ENCODE data around the gene ATP6V0E2.
"Not testable (repeated sequence)": the region's sequence is repeated elsewhere in the genome, so short reads cannot be mapped to it uniquely, and the experiment has no call there.

Gene ATP6V0E2

GRCh38 chr7:149883452-149883861 lies 9.7 kb downstream of the ATP6V0E2 start:
- DNase-seq = peak; percentile 77
- H3K4me1 Mint-ChIP-seq = peaks cover 14% of the 10 kb centered on the region
- H3K27ac Mint-ChIP-seq = peak overlapping the region; percentile 50
- H3K4me3 Mint-ChIP-seq = no peak overlapping the region
- CTCF ChIA-PET = interaction anchor here (0.9 to 3.9 kb wide), 10 partner anchors 8 to 389 kb away, joined by 3 to 31 read pairs (median 9); no protein-coding TSS in a partner anchor
- H3K27me3 Mint-ChIP-seq = no peaks in the 10 kb centered on the region
- no peaks in the 10 kb centered on the region for H3K9me3 Mint-ChIP-seq
- peaks cover 14% of the 10 kb centered on the region for H3K36me3 Mint-ChIP-seq

DNA sequence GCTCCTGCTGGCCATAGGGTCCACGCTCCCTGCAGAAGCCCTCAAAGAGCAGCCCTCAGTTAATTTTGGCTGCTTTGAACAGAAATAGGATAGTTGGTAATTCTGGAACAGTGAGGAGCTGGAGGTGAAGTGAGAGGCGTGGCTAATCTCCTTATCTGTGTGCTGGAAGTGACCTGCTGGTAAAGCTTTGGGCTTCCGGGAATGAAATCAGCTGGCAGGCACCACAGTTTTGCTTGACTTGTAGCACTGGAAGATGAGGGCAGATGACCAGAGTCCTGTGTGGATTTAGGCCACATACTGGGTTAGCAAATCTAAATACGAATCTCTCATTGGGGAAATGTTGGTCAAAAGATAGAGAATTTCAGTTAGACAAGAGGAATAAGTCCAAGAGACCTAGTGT lies 10.2 kb downstream of the ATP6V0E2 start:
- H3K27me3 Mint-ChIP-seq = no peaks in the 10 kb centered on the region
- CTCF ChIA-PET = interaction anchor here (0.9 to 3.9 kb wide), 10 partner anchors 9 to 388 kb away, joined by 3 to 31 read pairs (median 8); no protein-coding TSS in a partner anchor
- no peak overlapping the region for H3K27ac Mint-ChIP-seq
- H3K4me1 Mint-ChIP-seq = peaks cover 14% of the 10 kb centered on the region
- DNase-seq = no peak
- H3K9me3 Mint-ChIP-seq = no peaks in the 10 kb centered on the region
- no peak overlapping the region for H3K4me3 Mint-ChIP-seq
- H3K36me3 Mint-ChIP-seq = peaks cover 12% of the 10 kb centered on the region

DNA sequence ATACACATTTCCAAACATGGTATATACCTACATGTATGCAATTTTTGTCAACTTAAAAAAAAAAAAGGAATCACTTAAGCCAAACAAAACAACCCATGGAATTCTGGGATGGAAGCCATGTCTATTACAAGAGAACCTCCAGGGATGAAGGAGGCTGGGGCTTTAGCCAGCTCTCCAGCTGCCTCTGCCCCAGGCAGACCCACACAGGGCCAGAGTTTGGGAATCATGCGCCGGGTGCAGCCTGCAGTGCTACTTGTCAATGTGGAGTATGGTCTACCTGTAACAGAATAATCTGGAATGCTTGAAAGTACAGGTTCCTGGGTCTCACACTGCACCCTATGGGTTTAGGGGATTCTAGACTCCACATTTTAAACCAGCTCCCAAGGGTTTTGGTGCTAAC lies 10.8 kb downstream of the ATP6V0E2 start:
- Mint-ChIP-seq H3K9me3 (no peaks in the 10 kb centered on the region), H3K27me3 (no peaks in the 10 kb centered on the region), H3K4me1 (peaks cover 14% of the 10 kb centered on the region), H3K36me3 (peaks cover 12% of the 10 kb centered on the region), H3K27ac (no peak overlapping the region), H3K4me3 (no peak overlapping the region)
- CTCF ChIA-PET = interaction anchor here (0.9 to 3.9 kb wide), 8 partner anchors 10 to 388 kb away, joined by 3 to 31 read pairs (median 4); no protein-coding TSS in a partner anchor
- no peak for DNase-seq

GRCh38 chr7:149885191-149886017 lies 11.6 kb downstream of the ATP6V0E2 start:
- no peak overlapping the region for H3K27ac Mint-ChIP-seq
- H3K9me3 Mint-ChIP-seq = no peaks in the 10 kb centered on the region
- peaks cover 14% of the 10 kb centered on the region for H3K4me1 Mint-ChIP-seq
- CTCF ChIA-PET = interaction anchor here (1.2 to 3.9 kb wide), 3 partner anchors 15 to 160 kb away, joined by 3 to 31 read pairs (median 9); no protein-coding TSS in a partner anchor
- no peak overlapping the region for H3K4me3 Mint-ChIP-seq
- peaks cover 11% of the 10 kb centered on the region for H3K36me3 Mint-ChIP-seq
- H3K27me3 Mint-ChIP-seq = no peaks in the 10 kb centered on the region
- DNase-seq = no peak

GRCh38 chr7:149886018-149886415 lies 12.2 kb downstream of the ATP6V0E2 start:
- DNase-seq = no peak
- peaks cover 14% of the 10 kb centered on the region for H3K4me1 Mint-ChIP-seq
- no peak overlapping the region for H3K27ac Mint-ChIP-seq
- H3K4me3 Mint-ChIP-seq = no peak overlapping the region
- CTCF ChIA-PET = interaction anchor here (1.2 to 3.9 kb wide), 2 partner anchors 16 to 73 kb away, joined by 3 to 31 read pairs; no protein-coding TSS in a partner anchor
- no peaks in the 10 kb centered on the region for H3K9me3 Mint-ChIP-seq
- H3K27me3 Mint-ChIP-seq = no peaks in the 10 kb centered on the region
- peaks cover 11% of the 10 kb centered on the region for H3K36me3 Mint-ChIP-seq

- H3K9me3 Mint-ChIP-seq = no peaks in the 10 kb centered on the region
- no peak for DNase-seq
- no peak overlapping the region for H3K27ac Mint-ChIP-seq
- no peaks in the 10 kb centered on the region for H3K27me3 Mint-ChIP-seq
- CTCF ChIA-PET = no interaction called here
- H3K36me3 Mint-ChIP-seq = peaks cover 9% of the 10 kb centered on the region
- no peak overlapping the region for H3K4me3 Mint-ChIP-seq
- peaks cover 14% of the 10 kb centered on the region for H3K4me1 Mint-ChIP-seq
Measured at GRCh38 chr7:149887311-149887710, 13.5 kb downstream of the ATP6V0E2 start.

DNA sequence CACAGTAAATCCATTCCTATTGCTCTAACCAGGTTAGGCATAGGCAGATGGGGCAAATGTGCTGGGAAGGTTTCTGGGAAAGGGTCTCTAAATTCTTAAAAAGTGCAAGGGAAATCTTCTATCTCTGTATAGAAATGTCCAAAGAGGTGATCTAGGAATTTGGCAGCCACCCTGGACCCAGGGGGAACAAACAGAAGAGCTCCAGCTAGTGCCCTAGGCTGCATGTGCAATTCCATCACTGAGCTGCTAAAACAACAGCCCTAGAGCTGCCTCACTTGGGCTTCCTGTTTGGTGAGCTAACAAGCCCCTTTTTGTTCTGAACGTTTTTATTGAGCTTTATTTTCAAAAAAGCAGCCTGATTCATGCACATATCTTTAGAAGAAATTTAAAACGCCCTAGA lies 16.9 kb downstream of the ATP6V0E2 start:
- H3K4me3 Mint-ChIP-seq, H3K9me3 Mint-ChIP-seq, H3K36me3 Mint-ChIP-seq, H3K27ac Mint-ChIP-seq, H3K27me3 Mint-ChIP-seq, H3K4me1 Mint-ChIP-seq, DNase-seq, CTCF ChIA-PET: not testable (repeated sequence)

DNA sequence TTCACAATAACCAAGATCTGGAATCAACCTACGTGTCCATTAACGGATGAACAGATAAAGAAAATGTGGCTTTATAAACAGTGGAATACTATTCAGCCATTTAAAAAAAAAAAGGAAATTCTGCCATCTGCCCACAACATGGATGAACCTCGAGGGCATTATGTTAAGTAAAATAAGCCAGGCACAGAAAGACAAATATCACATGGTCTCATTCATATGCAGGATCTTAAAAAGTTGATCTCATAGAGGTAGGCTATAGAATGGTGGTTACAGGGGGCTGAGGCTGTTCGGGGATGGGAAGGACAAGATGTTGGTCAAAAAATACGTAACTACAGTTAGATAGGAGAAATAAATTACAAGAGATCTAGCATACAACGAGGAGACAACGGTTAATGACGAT lies 21.2 kb downstream of the ATP6V0E2 start:
- H3K9me3 Mint-ChIP-seq, DNase-seq, H3K4me1 Mint-ChIP-seq, H3K4me3 Mint-ChIP-seq, CTCF ChIA-PET, H3K27me3 Mint-ChIP-seq, H3K27ac Mint-ChIP-seq, H3K36me3 Mint-ChIP-seq: not testable (repeated sequence)

DNA sequence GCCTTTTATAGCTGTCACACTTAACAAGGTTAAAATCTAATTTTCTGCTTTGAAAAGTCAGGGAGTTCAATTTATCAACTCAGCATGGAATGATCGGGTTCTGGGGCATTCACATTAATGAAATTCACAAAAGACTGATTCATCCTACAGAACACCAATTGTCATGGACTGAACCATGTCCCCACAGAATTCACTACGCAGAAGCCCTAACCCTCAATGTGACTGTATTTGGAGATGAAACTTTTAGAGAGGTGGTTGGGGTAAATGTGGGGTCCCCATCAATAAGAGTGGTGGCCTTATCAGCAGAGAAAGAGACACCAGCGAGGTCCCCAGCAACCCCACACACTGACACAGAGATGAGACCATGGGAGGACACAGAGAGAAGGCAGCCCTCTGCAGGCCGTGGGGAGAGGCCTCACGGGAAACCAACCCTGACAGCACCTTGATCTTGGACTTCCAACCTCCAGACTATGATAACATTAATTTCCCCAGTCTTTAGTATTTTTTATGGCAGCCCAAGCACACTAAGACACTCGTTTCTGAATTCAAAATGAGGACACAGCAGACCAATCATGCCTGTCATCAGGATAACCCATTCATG lies 34.1 kb downstream of the ATP6V0E2 start:
- H3K4me1 Mint-ChIP-seq, H3K27ac Mint-ChIP-seq, DNase-seq, H3K9me3 Mint-ChIP-seq, H3K27me3 Mint-ChIP-seq, H3K4me3 Mint-ChIP-seq, CTCF ChIA-PET, H3K36me3 Mint-ChIP-seq: not testable (repeated sequence)

GRCh38 chr7:149910219-149910618 lies 36.5 kb downstream of the ATP6V0E2 start:
- H3K4me3 Mint-ChIP-seq, CTCF ChIA-PET, H3K27ac Mint-ChIP-seq, H3K9me3 Mint-ChIP-seq, H3K36me3 Mint-ChIP-seq, H3K4me1 Mint-ChIP-seq, H3K27me3 Mint-ChIP-seq, DNase-seq: not testable (repeated sequence)

GRCh38 chr7:149912126-149912525 lies 38.4 kb downstream of the ATP6V0E2 start:
- CTCF ChIA-PET, H3K27me3 Mint-ChIP-seq, H3K4me3 Mint-ChIP-seq, H3K9me3 Mint-ChIP-seq, DNase-seq, H3K4me1 Mint-ChIP-seq, H3K27ac Mint-ChIP-seq, H3K36me3 Mint-ChIP-seq: not testable (repeated sequence)

- H3K36me3 Mint-ChIP-seq, H3K9me3 Mint-ChIP-seq, H3K4me3 Mint-ChIP-seq, H3K27me3 Mint-ChIP-seq, H3K4me1 Mint-ChIP-seq, DNase-seq, H3K27ac Mint-ChIP-seq, CTCF ChIA-PET: not testable (repeated sequence)
Measured at GRCh38 chr7:149926414-149926813, 52.6 kb downstream of the ATP6V0E2 start.

Data from activated naive CD4-positive, alpha-beta T cell treated with anti-CD3 and anti-CD28 coated beads, Interleukin-2, amount 10 ng/mL, durations not matched to agents 7 days and 5 days (primary cell).